GM10248 (cell line): ENCODE data around the gene GAK.

Experiments used
- CTCF ChIA-PET: fragments of 300-600 bp; sonication (Branson Sonifier 250); formaldehyde crosslinking; extraction: SDS; loops from one replicate; lab custom pipeline; 2021; ENCODE audit warnings: antibody characterized with exemption; lab: Yijun Ruan, JAX
- POLR2A ChIA-PET: fragments of 350-650 bp; sonication (Branson Sonifier 250); formaldehyde crosslinking; extraction: SDS; loops from one replicate; lab custom pipeline; 2020; ENCODE audit warnings: antibody characterized with exemption; lab: Yijun Ruan, JAX
- DNase-seq: peaks from one replicate; pipeline ENCODE4 v3.0.0; 2012; ENCODE audit errors: extremely low spot score
- CTCF ChIP-seq: IDR thresholded peaks from 2 replicates; pipeline ENCODE4 v1.5.1; 2012; ENCODE audit warnings: mild to moderate bottlenecking, low read depth; ENCODE audit errors: extremely low read depth, missing control alignments, control extremely low read depth

The GAK gene

GRCh38 chr4:877502-877901 lies 54.6 kb downstream of the GAK start:
- TF ChIP-seq CTCF: no peak
- POLR2A ChIA-PET: no interaction called here

GRCh38 chr4:876780-877179 lies 55.3 kb downstream of the GAK start:
- no peak for DNase-seq
- ChIA-PET POLR2A (no interaction called here), CTCF (no interaction called here)
- TF ChIP-seq CTCF: no peak

More at GRCh38 chr4:877502-877901, 54.6 kb downstream of the GAK start:
- DNase-seq: no peak
- CTCF ChIA-PET: no interaction called here

GRCh38 chr4:875818-876423 lies 56.2 kb downstream of the GAK start:
- ChIA-PET POLR2A (no interaction called here), CTCF (no interaction called here)
- TF ChIP-seq CTCF: no peak
- DNase-seq: no peak

- POLR2A ChIA-PET: no interaction called here
- CTCF ChIA-PET: no interaction called here
- TF ChIP-seq CTCF: no peak
- DNase-seq: no peak
Measured at GRCh38 chr4:874971-875817, 56.9 kb downstream of the GAK start.

GRCh38 chr4:874056-874455 lies 58.1 kb downstream of the GAK start:
- ChIA-PET CTCF (interaction anchor here (1.2 kb wide), 1 partner anchor 131 kb away, joined by 3 read pairs; no protein-coding TSS in a partner anchor), POLR2A (no interaction called here)
- no peak for TF ChIP-seq CTCF
- DNase-seq: no peak

GRCh38 chr4:872241-872981 lies 59.7 kb downstream of the GAK start:
- ChIA-PET POLR2A (no interaction called here), CTCF (interaction anchor here (1.2 kb wide), 1 partner anchor 10 kb away, joined by 3 read pairs; no protein-coding TSS in a partner anchor)
- no peak for TF ChIP-seq CTCF
- no peak for DNase-seq
